Measurements from ENCODE around the gene COMMD7.
A peak's percentile ranks its signal among the peaks of the same experiment; 100 is the strongest.

COMMD7 gene

DNA sequence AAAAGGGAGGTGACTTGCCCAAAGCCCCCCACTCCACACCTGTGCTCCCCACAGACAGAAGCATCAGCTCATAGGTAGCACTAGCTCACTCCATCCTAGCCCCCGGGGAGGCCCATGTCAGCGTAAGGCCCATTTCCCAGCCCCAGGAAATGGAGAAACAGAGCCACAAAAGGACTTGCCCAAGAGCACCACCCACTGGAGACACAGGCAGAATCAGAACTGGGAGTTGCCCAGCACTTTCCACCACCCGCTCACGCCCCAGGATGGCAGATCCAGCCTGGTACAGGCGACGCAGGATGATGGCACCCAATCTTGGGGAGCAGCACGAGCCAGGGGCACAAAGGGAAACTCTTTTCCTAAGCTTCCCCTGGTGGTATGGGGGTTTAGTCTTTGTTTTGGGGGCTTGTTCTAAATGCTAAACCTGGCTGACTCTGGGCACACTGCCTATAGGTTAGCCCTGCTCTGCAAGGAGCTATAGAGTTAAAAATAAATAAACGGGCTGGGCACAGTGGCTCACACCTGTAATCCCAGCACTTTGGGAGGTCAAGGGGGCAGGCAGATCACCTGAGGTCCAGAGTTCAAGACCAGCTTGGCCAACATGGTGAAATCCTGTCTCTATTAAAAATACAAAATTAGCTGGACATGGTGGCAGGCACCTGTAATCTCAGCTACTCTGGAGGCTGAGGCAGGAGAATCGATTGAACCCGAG, 81.3 kb downstream of the COMMD7 start:
- Histone ChIP-seq H3K4me3 (no peak overlapping the region), H3K27ac (no peak overlapping the region), H3K9me3 (no peaks in the 10 kb centered on the region), H3K4me1 (no peaks in the 10 kb centered on the region), H3K36me3 (no peaks in the 10 kb centered on the region), H3K27me3 (no peaks in the 10 kb centered on the region)
- intact Hi-C loops (cut with DNase I; ENCODE audit: low total_unique reads) = no loop called here
- TF ChIP-seq, protein P1, sequence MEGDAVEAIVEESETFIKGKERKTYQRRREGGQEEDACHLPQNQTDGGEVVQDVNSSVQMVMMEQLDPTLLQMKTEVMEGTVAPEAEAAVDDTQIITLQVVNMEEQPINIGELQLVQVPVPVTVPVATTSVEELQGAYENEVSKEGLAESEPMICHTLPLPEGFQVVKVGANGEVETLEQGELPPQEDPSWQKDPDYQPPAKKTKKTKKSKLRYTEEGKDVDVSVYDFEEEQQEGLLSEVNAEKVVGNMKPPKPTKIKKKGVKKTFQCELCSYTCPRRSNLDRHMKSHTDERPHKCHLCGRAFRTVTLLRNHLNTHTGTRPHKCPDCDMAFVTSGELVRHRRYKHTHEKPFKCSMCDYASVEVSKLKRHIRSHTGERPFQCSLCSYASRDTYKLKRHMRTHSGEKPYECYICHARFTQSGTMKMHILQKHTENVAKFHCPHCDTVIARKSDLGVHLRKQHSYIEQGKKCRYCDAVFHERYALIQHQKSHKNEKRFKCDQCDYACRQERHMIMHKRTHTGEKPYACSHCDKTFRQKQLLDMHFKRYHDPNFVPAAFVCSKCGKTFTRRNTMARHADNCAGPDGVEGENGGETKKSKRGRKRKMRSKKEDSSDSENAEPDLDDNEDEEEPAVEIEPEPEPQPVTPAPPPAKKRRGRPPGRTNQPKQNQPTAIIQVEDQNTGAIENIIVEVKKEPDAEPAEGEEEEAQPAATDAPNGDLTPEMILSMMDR (IDR thresholded peaks at IDR 0.05) = no peak
- DNase-seq = no peak

DNA sequence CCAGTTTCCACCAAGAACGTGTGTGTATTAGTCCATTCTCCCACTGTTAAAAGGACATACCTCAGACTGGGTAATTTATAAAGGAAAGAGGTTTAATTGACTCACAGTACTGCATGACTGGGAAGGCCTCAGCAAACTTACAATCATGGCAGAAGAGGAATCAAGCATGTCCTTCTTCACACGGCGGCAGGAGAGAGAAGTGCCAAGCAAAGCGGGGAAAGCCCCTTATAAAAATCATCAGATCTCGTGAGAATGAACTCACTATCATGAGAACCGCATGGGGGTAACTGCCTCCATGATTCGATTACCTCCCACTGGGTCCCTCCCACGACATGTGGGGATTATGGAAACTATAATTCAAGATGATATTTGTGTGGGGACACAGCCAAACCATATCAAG, 82.6 kb downstream of the COMMD7 start:
- Histone ChIP-seq H3K27me3 (no peaks in the 10 kb centered on the region), H3K9me3 (no peaks in the 10 kb centered on the region), H3K36me3 (no peaks in the 10 kb centered on the region), H3K4me3 (no peak overlapping the region), H3K4me1 (no peaks in the 10 kb centered on the region), H3K27ac (no peak overlapping the region)
- TF ChIP-seq, protein P1 (IDR thresholded peaks at IDR 0.05) = no peak
- DNase-seq = no peak
- intact Hi-C loops (cut with DNase I; ENCODE audit: low total_unique reads) = no loop called here

DNA sequence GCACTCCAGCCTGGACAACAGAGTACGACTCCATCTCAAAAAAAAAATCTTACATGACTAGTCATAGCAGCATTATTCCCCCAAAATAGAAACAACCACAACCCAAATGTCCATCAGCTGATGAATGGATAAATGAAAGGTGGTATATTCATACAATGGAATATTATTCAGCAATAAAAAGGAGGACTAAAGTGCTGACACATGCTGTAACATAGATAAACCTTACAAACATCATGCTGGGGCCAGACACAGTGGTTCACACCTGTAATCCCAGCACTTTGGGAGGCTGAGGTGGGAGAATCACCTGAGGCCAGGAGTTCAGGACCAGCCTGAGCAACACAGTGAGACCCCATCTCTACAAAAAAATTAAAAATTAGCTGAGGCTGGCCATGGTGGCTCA, 86.4 kb downstream of the COMMD7 start:
- H3K4me3 ChIP-seq = no peak overlapping the region
- H3K36me3 ChIP-seq = no peaks in the 10 kb centered on the region
- no peak for DNase-seq
- TF ChIP-seq, protein P1 (IDR thresholded peaks at IDR 0.05) = no peak
- H3K9me3 ChIP-seq = no peaks in the 10 kb centered on the region
- H3K4me1 ChIP-seq = peaks cover 0 to 4% (median 1%) of the 10 kb centered on the region in 4 donors
- intact Hi-C loops (cut with DNase I; ENCODE audit: low total_unique reads) = no loop called here
- no peak overlapping the region for H3K27ac ChIP-seq
- no peaks in the 10 kb centered on the region for H3K27me3 ChIP-seq

DNA sequence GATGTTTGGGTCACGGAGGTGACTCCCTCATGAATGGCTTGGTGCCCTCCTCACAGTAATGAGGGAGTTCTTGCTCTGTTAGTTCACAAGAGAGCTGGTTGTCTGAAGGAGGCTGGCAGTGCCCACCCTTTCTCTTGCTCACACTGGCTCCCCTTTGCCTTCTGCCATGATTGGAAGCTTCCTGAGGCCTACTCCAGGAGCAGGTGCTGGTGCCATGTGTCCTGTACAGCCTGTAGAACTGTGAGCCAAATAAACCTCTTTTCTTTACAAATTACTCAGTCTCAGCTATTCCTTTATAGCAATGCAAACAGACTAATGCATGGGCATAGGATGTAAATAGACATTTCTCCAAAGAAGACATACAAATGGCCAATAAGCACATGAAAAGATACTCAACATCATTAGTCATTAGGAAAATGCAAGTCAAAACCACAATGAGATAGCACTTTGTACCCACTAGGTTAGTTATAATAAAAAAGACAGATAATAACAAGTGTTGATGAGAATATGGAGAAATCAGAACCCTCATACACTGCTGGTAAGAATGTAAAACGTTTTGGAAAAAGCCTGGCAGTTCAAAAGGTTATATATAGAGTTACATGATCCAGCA, 87.3 kb downstream of the COMMD7 start:
- TF ChIP-seq, protein P1 (IDR thresholded peaks at IDR 0.05) = no peak
- Histone ChIP-seq H3K4me3 (no peak overlapping the region), H3K4me1 (peaks cover 0 to 4% (median 1%) of the 10 kb centered on the region in 4 donors), H3K36me3 (no peaks in the 10 kb centered on the region), H3K27me3 (no peaks in the 10 kb centered on the region), H3K27ac (no peak overlapping the region), H3K9me3 (no peaks in the 10 kb centered on the region)
- DNase-seq = no peak
- intact Hi-C loops (cut with DNase I; ENCODE audit: low total_unique reads) = no loop called here

DNA sequence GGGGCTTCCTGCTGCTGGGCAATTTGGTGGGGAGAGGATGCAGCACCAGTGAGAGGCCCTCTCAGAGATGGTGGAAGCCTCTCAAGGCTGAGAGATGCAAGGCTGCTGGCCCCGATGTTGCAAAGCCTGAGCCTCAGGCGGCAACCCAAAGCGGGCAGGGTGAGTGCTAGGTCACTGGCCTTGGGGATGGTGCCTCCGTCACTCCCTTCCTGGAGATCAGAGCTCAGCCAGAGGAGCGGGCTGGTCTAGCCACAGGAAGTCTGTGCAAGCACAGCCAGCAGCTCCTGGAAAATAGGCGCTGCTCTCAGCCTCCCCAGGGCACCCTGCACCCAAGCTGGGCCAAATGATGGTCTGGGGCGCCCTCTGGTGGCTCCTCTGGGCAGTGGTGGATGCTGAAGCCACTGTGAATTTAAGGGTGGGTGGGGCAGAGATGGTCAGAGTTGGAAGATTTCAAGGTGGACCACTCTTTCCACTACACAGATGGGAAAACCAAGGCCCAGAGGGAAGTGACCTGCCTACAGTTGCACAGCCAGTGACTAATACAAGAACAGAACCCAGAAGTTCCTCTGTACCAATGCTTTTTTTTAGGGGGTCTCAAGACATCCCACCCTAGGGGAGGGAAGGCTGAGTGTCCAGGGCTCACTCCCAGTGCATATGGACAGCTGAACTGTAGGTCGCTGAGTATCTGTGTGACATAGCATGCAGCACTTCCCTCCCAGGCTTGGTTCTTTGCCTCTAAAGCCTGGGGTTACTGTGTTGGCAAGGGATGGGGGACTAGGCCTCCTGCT, 90.3 kb downstream of the COMMD7 start:
- peaks cover 0 to 4% (median 1%) of the 10 kb centered on the region in 4 donors for H3K4me1 ChIP-seq
- no peak overlapping the region for H3K4me3 ChIP-seq
- intact Hi-C loops (cut with DNase I; ENCODE audit: low total_unique reads) = loop anchor here (2.0 kb wide), 1 partner anchor 132 kb away; no protein-coding TSS in a partner anchor
- H3K27ac ChIP-seq = no peak overlapping the region
- peak; percentile 73 to 81 for DNase-seq
- TF ChIP-seq, protein P1 (IDR thresholded peaks at IDR 0.05) = peak; percentile 83 to 95
- H3K9me3 ChIP-seq = no peaks in the 10 kb centered on the region
- H3K36me3 ChIP-seq = no peaks in the 10 kb centered on the region
- H3K27me3 ChIP-seq = peaks cover 0 to 7% of the 10 kb centered on the region in 2 donors
